HepG2 (cell line): ENCODE results near the gene FIBP. TPM values are rescaled to one million over a fixed set of nuclear protein-coding genes. Genes with fewer than 3 reads are reported as not detected.

Experiments used
- BRCA1 ChIP-seq: sonication (generic); formaldehyde crosslinking; IDR thresholded peaks from 2 replicates; pipeline ENCODE4 v1.4.0; 2020; ENCODE audit warnings: missing genetic modification reagents
- CHD2 ChIP-seq: IDR thresholded peaks from 2 replicates; pipeline ENCODE4 v1.6.1; 2011; ENCODE audit warnings: low read depth, low read length, improper control_type of control experiment
- PHF21A ChIP-seq: sonication (generic); formaldehyde crosslinking; IDR thresholded peaks from 2 replicates; pipeline ENCODE4 v1.5.0; 2020; ENCODE audit warnings: mild to moderate bottlenecking, missing genetic modification reagents
- RAD21 ChIP-seq: fragments of 450-650 bp; formaldehyde crosslinking; IDR thresholded peaks from 2 replicates; pipeline ENCODE4 v1.5.0; 2020; ENCODE audit warnings: mild to moderate bottlenecking
- RXRB ChIP-seq: IDR thresholded peaks from 2 replicates; pipeline ENCODE4 v1.6.1; 2016; ENCODE audit warnings: borderline replicate concordance, missing genetic modification reagents, missing compliant biosample characterization
- SMARCC2 ChIP-seq: fragments of 450-650 bp; IDR thresholded peaks from 2 replicates; pipeline ENCODE4 v1.6.1; 2017; ENCODE audit warnings: antibody characterized with exemption, mild to moderate bottlenecking
- TGIF2 ChIP-seq: IDR thresholded peaks from 2 replicates; pipeline ENCODE4 v1.6.1; 2016; ENCODE audit warnings: control low read depth, missing compliant biosample characterization
- ZBTB7B ChIP-seq: sonication (generic); formaldehyde crosslinking; IDR thresholded peaks from 2 replicates; pipeline ENCODE4 v1.4.0; 2020; ENCODE audit warnings: missing genetic modification reagents
- ZNF296 ChIP-seq: sonication (generic); formaldehyde crosslinking; conservative IDR thresholded peaks from 2 replicates; pipeline ENCODE4 v1.5.0; 2020; ENCODE audit warnings: mild to moderate bottlenecking, missing genetic modification reagents
- ZNF326 ChIP-seq: sonication (generic); formaldehyde crosslinking; IDR thresholded peaks from 2 replicates; pipeline ENCODE4 v1.4.0; 2020; ENCODE audit warnings: missing genetic modification reagents, borderline replicate concordance
- ZNF782 ChIP-seq: sonication (generic); formaldehyde crosslinking; IDR thresholded peaks from 2 replicates; pipeline ENCODE4 v1.4.0; 2020; ENCODE audit warnings: missing genetic modification reagents, mild to moderate bottlenecking, borderline replicate concordance
- polyA plus RNA-seq, 8 experiments: library from polyadenylated mRNA; depleted of rRNA in 3 of 8; stranded (reverse) in 7 of 8; unstranded in 1 of 8; fragments of >200 nt; fragmentation: Illumina TruSeq in 4 of 8; extraction: Trizol in 4 of 8; gene quantifications; 2 replicates each; pipeline versions ENCODE4 v1.2.1 to v1.2.3, GENCODE V29; 2011 to 2016; ENCODE audit warnings: low read depth in 4 of 8, missing spikeins in 1 of 8, mixed read lengths in 1 of 8; ENCODE audit not compliant: insufficient read depth in 1 of 8
- total RNA-seq, 5 experiments: library from RNA; depleted of rRNA; stranded (reverse); fragments of >200 nt; fragmentation: Illumina TruSeq; extraction: Trizol; gene quantifications; 2 replicates each; pipeline ENCODE4 v1.2.3, GENCODE V29; 2016; ENCODE audit warnings: low read depth in 1 of 5
- TF ChIP-seq, protein P1 (sequence below): sonication (generic); formaldehyde crosslinking; IDR thresholded peaks from 2 replicates; pipeline ENCODE4 v1.5.0; 2020; ENCODE audit warnings: mild to moderate bottlenecking, missing genetic modification reagents, borderline replicate concordance
- TF ChIP-seq, protein P2 (sequence below): sonication (generic); formaldehyde crosslinking; conservative IDR thresholded peaks from 2 replicates; pipeline ENCODE4 v1.4.0; 2020; ENCODE audit warnings: missing genetic modification reagents
- TF ChIP-seq, protein P3 (sequence below): sonication (generic); formaldehyde crosslinking; IDR thresholded peaks from 2 replicates; pipeline ENCODE4 v1.5.0; 2020; ENCODE audit warnings: mild to moderate bottlenecking, missing genetic modification reagents

Gene FIBP
- total and polyA plus RNA-seq, 2 of the 13 experiments (the other 11 are each of a cell fraction or from before 2014, with no cell fraction given): 42.9 to 62.1 TPM

DNA sequence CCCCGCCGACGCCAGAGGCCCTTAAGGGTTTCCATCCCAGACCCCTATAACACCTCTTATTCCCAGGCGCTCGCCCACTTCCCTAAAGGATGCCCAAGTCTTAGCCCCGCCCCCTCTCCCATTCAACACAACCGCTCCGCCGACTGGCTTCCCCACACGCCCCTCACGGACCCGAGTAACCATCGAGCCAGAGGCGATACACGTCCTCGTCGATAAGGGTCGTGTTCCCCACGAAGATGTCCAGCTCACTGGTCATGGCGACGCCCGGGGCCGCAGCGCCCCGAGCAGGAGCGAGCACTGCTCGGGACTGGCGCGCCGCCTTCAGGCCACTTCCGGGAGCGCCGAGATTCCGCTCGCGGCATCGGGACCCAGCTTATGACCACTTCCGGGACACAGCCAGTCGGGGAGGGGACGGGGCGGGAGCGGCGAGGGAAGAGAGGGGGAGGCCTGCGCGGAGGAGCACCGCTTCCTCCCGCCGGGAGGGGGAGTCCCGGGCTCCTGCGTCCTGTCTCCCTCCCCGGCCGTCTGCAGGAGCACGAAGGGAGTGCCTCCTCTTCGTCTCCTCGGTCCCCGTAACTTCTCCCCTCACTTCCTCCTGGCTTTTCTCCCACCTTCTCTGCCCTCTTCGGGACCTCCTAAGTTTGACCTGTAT, at the start of gene FIBP (continued):
- TF ChIP-seq, protein P1, sequence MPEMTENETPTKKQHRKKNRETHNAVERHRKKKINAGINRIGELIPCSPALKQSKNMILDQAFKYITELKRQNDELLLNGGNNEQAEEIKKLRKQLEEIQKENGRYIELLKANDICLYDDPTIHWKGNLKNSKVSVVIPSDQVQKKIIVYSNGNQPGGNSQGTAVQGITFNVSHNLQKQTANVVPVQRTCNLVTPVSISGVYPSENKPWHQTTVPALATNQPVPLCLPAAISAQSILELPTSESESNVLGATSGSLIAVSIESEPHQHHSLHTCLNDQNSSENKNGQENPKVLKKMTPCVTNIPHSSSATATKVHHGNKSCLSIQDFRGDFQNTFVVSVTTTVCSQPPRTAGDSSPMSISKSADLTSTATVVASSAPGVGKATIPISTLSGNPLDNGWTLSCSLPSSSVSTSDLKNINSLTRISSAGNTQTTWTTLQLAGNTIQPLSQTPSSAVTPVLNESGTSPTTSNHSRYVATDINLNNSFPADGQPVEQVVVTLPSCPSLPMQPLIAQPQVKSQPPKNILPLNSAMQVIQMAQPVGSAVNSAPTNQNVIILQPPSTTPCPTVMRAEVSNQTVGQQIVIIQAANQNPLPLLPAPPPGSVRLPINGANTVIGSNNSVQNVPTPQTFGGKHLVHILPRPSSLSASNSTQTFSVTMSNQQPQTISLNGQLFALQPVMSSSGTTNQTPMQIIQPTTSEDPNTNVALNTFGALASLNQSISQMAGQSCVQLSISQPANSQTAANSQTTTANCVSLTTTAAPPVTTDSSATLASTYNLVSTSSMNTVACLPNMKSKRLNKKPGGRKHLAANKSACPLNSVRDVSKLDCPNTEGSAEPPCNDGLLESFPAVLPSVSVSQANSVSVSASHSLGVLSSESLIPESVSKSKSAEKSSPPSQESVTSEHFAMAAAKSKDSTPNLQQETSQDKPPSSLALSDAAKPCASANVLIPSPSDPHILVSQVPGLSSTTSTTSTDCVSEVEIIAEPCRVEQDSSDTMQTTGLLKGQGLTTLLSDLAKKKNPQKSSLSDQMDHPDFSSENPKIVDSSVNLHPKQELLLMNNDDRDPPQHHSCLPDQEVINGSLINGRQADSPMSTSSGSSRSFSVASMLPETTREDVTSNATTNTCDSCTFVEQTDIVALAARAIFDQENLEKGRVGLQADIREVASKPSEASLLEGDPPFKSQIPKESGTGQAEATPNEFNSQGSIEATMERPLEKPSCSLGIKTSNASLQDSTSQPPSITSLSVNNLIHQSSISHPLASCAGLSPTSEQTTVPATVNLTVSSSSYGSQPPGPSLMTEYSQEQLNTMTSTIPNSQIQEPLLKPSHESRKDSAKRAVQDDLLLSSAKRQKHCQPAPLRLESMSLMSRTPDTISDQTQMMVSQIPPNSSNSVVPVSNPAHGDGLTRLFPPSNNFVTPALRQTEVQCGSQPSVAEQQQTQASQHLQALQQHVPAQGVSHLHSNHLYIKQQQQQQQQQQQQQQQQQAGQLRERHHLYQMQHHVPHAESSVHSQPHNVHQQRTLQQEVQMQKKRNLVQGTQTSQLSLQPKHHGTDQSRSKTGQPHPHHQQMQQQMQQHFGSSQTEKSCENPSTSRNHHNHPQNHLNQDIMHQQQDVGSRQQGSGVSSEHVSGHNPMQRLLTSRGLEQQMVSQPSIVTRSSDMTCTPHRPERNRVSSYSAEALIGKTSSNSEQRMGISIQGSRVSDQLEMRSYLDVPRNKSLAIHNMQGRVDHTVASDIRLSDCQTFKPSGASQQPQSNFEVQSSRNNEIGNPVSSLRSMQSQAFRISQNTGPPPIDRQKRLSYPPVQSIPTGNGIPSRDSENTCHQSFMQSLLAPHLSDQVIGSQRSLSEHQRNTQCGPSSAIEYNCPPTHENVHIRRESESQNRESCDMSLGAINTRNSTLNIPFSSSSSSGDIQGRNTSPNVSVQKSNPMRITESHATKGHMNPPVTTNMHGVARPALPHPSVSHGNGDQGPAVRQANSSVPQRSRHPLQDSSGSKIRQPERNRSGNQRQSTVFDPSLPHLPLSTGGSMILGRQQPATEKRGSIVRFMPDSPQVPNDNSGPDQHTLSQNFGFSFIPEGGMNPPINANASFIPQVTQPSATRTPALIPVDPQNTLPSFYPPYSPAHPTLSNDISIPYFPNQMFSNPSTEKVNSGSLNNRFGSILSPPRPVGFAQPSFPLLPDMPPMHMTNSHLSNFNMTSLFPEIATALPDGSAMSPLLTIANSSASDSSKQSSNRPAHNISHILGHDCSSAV (CRISPR knock-in tag): no peak
- TF ChIP-seq PHF21A (no peak; the same call in 1 of the 2 replicates), RXRB (no peak), RAD21 (CRISPR knock-in tag) (peak; percentile 78; the same call in 1 of the 2 replicates), ZNF326 (CRISPR knock-in tag) (no peak), BRCA1 (CRISPR knock-in tag) (no peak), ZBTB7B (CRISPR knock-in tag) (no peak), SMARCC2 (no peak), ZNF782 (CRISPR knock-in tag) (no peak), ZNF296 (CRISPR knock-in tag) (no peak), TGIF2 (CRISPR knock-in tag) (peak; percentile 63; the same call in 1 of the 2 replicates), CHD2 (peak; percentile 56; the same call in 1 of the 2 replicates)
- TF ChIP-seq, protein P2, sequence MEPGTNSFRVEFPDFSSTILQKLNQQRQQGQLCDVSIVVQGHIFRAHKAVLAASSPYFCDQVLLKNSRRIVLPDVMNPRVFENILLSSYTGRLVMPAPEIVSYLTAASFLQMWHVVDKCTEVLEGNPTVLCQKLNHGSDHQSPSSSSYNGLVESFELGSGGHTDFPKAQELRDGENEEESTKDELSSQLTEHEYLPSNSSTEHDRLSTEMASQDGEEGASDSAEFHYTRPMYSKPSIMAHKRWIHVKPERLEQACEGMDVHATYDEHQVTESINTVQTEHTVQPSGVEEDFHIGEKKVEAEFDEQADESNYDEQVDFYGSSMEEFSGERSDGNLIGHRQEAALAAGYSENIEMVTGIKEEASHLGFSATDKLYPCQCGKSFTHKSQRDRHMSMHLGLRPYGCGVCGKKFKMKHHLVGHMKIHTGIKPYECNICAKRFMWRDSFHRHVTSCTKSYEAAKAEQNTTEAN (CRISPR knock-in tag): 0 out of 2 replicates have a peak, but pooled peaks have one; percentile 10
- TF ChIP-seq, protein P3, sequence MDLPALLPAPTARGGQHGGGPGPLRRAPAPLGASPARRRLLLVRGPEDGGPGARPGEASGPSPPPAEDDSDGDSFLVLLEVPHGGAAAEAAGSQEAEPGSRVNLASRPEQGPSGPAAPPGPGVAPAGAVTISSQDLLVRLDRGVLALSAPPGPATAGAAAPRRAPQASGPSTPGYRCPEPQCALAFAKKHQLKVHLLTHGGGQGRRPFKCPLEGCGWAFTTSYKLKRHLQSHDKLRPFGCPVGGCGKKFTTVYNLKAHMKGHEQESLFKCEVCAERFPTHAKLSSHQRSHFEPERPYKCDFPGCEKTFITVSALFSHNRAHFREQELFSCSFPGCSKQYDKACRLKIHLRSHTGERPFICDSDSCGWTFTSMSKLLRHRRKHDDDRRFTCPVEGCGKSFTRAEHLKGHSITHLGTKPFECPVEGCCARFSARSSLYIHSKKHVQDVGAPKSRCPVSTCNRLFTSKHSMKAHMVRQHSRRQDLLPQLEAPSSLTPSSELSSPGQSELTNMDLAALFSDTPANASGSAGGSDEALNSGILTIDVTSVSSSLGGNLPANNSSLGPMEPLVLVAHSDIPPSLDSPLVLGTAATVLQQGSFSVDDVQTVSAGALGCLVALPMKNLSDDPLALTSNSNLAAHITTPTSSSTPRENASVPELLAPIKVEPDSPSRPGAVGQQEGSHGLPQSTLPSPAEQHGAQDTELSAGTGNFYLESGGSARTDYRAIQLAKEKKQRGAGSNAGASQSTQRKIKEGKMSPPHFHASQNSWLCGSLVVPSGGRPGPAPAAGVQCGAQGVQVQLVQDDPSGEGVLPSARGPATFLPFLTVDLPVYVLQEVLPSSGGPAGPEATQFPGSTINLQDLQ: no peak
